ENCODE results near the gene RCOR1.
A peak's percentile ranks its signal among the peaks of the same experiment; 100 is the strongest.
"Not testable (repeated sequence)": the region's sequence is repeated elsewhere in the genome, so short reads cannot be mapped to it uniquely, and the experiment has no call there.

The RCOR1 gene

GRCh38 chr14:102560458-102561261 lies 31.8 kb upstream of the RCOR1 start:
- no peak for DNase-seq
- Mint-ChIP-seq H3K27ac (no peak overlapping the region), H3K36me3 (no peaks in the 10 kb centered on the region), H3K9me3 (no peaks in the 10 kb centered on the region), H3K4me1 (peaks cover 2% of the 10 kb centered on the region), H3K4me3 (no peak overlapping the region), H3K27me3 (peaks cover 8% of the 10 kb centered on the region)
- CTCF ChIA-PET, result no interaction called here

GRCh38 chr14:102565331-102565887 lies 27.0 kb upstream of the RCOR1 start:
- CTCF ChIA-PET, result interaction anchor here (1.0 kb wide), 1 partner anchor 29 kb away, joined by 3 read pairs; no protein-coding TSS in a partner anchor
- DNase-seq, result no peak
- no peak overlapping the region for H3K27ac Mint-ChIP-seq
- no peaks in the 10 kb centered on the region for H3K36me3 Mint-ChIP-seq
- peaks cover 3% of the 10 kb centered on the region for H3K27me3 Mint-ChIP-seq
- H3K4me3 Mint-ChIP-seq, result no peak overlapping the region
- H3K4me1 Mint-ChIP-seq, result peaks cover 20% of the 10 kb centered on the region
- no peaks in the 10 kb centered on the region for H3K9me3 Mint-ChIP-seq

GRCh38 chr14:102565959-102566358 lies 26.5 kb upstream of the RCOR1 start:
- no peak for DNase-seq
- CTCF ChIA-PET, result no interaction called here
- H3K27me3 Mint-ChIP-seq, result peaks cover 3% of the 10 kb centered on the region
- no peak overlapping the region for H3K27ac Mint-ChIP-seq
- no peaks in the 10 kb centered on the region for H3K9me3 Mint-ChIP-seq
- no peaks in the 10 kb centered on the region for H3K36me3 Mint-ChIP-seq
- no peak overlapping the region for H3K4me3 Mint-ChIP-seq
- peaks cover 19% of the 10 kb centered on the region for H3K4me1 Mint-ChIP-seq

DNA sequence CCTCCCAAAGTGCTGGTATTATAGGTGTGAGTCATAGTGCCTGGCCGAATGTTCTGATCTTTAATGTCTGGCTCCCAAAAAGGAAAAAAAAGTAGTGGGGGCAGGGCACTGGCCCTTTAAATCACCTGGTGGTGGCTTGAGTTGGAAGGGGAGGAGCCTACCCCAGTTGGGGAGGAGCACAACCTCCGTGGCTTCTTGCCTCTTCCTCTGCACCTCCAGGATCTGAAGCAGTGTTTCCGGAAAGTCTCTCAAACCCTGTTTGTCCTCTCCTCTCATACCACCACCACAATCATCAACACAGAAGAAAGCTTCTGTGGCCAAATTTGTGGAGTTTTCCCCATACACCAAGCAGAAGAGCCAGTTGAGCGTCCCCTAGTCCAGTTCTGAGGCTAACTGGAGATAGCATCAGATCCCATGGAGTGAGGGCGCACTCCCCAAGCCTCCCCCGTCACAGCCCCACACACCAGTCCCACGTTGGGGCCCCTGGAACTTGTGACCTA lies 24.3 kb upstream of the RCOR1 start:
- H3K27ac Mint-ChIP-seq, result peak overlapping the region; percentile 87
- no peaks in the 10 kb centered on the region for H3K9me3 Mint-ChIP-seq
- no peaks in the 10 kb centered on the region for H3K27me3 Mint-ChIP-seq
- CTCF ChIA-PET, result interaction anchor here (0.9 kb wide), 1 partner anchor 44 kb away, joined by 3 read pairs; no protein-coding TSS in a partner anchor
- peak overlapping the region; percentile 47 for H3K4me3 Mint-ChIP-seq
- no peaks in the 10 kb centered on the region for H3K36me3 Mint-ChIP-seq
- peaks cover 21% of the 10 kb centered on the region for H3K4me1 Mint-ChIP-seq
- DNase-seq, result peak; percentile 81

DNA sequence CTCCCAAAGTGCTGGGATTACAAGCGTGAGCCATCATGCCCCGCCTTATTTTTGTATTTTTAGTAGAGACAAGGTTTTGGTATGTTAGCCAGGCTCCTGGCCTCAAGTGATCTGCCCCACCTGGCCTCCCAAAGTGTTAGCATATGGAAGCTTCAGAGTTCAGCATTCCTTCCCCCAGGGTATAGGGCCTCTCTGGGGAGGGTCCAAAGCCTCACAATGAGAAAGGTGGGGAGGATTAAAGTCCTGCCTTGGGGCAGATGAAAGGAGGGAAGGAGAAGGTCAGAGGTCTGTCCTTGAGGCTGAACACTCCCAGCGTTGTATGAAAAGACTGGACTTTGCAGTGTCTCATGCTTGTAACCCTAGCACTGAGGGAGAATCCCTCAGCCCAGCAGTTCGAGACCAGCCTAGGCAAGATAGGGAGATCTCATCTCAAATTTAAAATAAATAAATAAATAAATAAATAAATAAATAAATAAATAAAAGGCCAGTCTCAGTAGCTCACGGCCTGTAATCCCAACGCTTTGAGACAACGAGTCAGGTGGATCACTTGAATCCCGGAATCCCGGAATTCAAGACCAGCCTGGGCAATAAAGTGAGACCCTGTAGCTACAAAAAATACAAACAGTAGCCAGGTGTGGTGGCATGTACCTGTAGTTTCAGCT lies 22.0 kb upstream of the RCOR1 start:
- CTCF ChIA-PET, result no interaction called here
- Mint-ChIP-seq H3K9me3 (no peaks in the 10 kb centered on the region), H3K27me3 (peaks cover 13% of the 10 kb centered on the region), H3K27ac (no peak overlapping the region), H3K36me3 (no peaks in the 10 kb centered on the region), H3K4me3 (no peak overlapping the region), H3K4me1 (peaks cover 25% of the 10 kb centered on the region)
- DNase-seq, result no peak

DNA sequence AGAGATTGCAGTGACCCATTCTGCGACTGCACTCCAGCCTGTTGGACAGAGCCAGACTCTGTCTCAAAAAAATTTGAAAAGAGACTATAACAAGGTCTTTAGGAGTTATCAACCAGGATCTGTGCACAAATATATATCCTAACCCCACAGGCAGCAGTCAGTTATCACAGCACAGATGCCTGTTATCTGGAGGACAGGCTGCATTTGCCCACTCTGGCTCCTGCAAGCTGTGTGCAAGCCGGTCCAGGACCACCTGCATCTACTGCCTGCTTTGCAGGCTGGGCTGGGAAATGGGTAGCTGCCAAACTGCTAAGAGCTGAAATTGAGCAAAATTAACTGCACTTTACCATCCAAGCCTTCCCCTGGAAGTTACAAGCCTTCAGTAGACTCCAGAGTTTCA lies 21.4 kb upstream of the RCOR1 start:
- DNase-seq, result no peak
- Mint-ChIP-seq H3K27me3 (peaks cover 16% of the 10 kb centered on the region), H3K27ac (no peak overlapping the region), H3K9me3 (no peaks in the 10 kb centered on the region), H3K4me3 (no peak overlapping the region), H3K36me3 (no peaks in the 10 kb centered on the region), H3K4me1 (peaks cover 25% of the 10 kb centered on the region)
- CTCF ChIA-PET, result interaction anchor here (0.7 kb wide), 2 partner anchors 9 to 20 kb away, joined by 3 read pairs; no protein-coding TSS in a partner anchor

- H3K4me1 Mint-ChIP-seq, result peaks cover 25% of the 10 kb centered on the region
- DNase-seq, result no peak
- no peak overlapping the region for H3K4me3 Mint-ChIP-seq
- H3K9me3 Mint-ChIP-seq, result no peaks in the 10 kb centered on the region
- no peaks in the 10 kb centered on the region for H3K36me3 Mint-ChIP-seq
- peaks cover 21% of the 10 kb centered on the region for H3K27me3 Mint-ChIP-seq
- H3K27ac Mint-ChIP-seq, result no peak overlapping the region
- CTCF ChIA-PET, result interaction anchor here (0.7 kb wide), 2 partner anchors 9 to 20 kb away, joined by 3 read pairs; no protein-coding TSS in a partner anchor
These were observed 20.9 kb upstream of the RCOR1 start for GRCh38 chr14:102571478-102572042.

- CTCF ChIA-PET, H3K9me3 Mint-ChIP-seq, H3K36me3 Mint-ChIP-seq, DNase-seq, H3K4me3 Mint-ChIP-seq, H3K27ac Mint-ChIP-seq: not testable (repeated sequence)
- Mint-ChIP-seq H3K27me3 (peaks cover 28% of the 10 kb centered on the region), H3K4me1 (peaks cover 15% of the 10 kb centered on the region)
These were observed 19.3 kb upstream of the RCOR1 start for GRCh38 chr14:102573161-102573560.

DNA sequence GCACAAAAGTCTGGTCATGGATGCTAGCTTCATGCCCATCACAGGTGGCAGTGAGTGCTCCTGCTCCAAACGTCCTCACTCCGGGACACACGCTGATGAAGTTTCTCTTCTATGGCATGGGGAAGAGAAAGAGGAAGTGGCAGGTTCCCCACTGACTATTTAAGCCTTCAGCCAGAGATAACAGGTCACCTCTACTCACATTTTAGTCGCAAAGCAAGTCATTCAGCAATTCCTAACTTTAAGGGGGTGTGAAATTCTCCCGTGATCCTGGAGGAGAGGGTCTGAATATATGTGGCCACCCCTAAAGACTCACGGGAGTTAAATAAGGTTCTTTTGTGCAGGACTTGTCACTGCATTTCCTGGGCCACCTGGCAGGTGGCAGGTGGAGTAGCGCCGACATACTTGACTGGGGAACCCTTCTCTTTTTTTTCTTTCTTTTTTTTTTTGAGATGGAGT lies 18.8 kb upstream of the RCOR1 start:
- CTCF ChIA-PET, result no interaction called here
- no peaks in the 10 kb centered on the region for H3K9me3 Mint-ChIP-seq
- H3K27ac Mint-ChIP-seq, result no peak overlapping the region

DNA sequence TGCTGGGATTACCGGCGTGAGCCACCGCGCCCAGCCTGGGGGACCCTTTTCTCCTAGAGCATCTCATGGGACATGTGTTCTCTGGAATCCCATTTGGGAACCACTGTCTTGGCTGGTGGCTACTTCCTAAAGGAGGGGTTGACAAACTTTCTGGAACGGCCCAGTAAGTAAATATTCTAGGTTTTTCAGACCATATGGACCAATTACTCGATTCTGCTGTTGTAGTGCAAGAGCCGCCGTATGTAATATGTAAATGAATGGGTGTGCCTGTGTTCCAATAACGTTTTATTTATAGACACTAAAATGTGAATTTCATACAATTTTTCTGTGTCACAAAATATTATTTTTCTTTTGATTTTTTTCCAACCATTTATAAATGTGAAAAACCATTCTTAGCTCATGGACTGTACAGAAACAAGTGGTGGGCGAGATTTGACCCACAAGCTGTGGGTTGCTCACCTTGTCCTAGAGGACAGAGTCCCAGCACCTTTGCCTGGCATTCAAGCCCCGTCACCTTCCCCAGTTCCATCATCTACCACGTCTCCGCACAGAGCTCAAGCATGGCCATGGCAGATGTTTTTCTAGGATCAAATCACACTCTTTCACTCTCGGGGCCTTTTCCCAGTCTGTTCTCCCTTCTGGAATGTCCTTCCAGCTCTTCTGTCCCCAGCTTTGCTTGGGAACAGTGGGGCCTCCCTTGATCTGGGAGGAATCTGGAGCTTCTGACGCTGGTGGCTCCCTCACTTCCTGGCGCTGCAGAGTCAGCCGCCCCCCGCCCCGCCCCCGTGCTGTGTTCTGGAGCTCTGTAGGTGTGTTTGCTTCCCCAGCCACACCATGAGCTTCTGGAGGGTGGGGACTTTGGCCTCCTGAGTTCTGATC lies 17.9 kb upstream of the RCOR1 start:
- Mint-ChIP-seq H3K27ac (no peak overlapping the region), H3K9me3 (no peaks in the 10 kb centered on the region), H3K36me3 (no peaks in the 10 kb centered on the region), H3K4me3 (no peak overlapping the region), H3K4me1 (peaks cover 6% of the 10 kb centered on the region), H3K27me3 (peaks cover 37% of the 10 kb centered on the region)
- CTCF ChIA-PET, result interaction anchor here (0.8 kb wide), 1 partner anchor 20 kb away, joined by 3 read pairs; no protein-coding TSS in a partner anchor
- DNase-seq, result no peak

More for the DNA sequence above, 18.8 kb upstream of the RCOR1 start:
- no peaks in the 10 kb centered on the region for H3K36me3 Mint-ChIP-seq
- peaks cover 31% of the 10 kb centered on the region for H3K27me3 Mint-ChIP-seq
- H3K4me1 Mint-ChIP-seq, result peaks cover 10% of the 10 kb centered on the region
- H3K4me3 Mint-ChIP-seq, result no peak overlapping the region
- no peak for DNase-seq

DNA sequence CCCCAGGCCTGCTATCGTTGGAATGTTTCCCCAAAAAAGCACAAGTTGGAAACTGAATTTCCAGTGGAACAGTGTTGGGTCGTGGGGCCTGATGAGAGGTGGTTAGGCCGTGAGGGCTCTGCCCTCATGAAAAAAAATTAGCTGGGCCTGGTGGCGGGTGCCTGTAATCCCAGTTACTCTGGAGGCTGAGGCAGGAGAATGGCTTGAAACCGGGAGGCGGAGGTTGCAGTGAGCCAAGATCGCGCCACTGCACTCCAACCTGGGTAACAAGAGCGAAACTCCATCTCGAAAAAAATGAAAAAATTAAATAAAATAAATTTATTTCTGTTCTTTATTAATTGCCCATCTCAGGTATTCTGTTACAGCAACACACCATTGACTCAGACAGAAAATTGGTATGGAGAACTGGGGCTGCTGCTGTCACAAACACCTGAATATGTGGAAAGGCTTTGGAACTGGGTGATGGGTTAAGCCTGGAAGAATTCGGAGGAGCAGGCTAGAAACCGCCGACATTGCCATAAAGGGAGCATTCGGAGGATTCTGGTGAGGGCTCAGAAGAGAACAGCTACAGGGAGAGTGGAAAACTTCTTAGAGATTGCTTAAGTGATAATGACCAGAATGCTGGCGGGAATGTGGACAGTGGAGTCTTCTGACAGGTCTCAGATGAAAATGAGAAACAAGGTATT lies 17.1 kb upstream of the RCOR1 start:
- H3K4me3 Mint-ChIP-seq, result no peak overlapping the region
- CTCF ChIA-PET, result interaction anchor here (0.8 kb wide), 1 partner anchor 19 kb away, joined by 3 read pairs; no protein-coding TSS in a partner anchor
- H3K27ac Mint-ChIP-seq, result no peak overlapping the region
- H3K36me3 Mint-ChIP-seq, result no peaks in the 10 kb centered on the region
- peaks cover 41% of the 10 kb centered on the region for H3K27me3 Mint-ChIP-seq
- peaks cover 6% of the 10 kb centered on the region for H3K4me1 Mint-ChIP-seq
- H3K9me3 Mint-ChIP-seq, result no peaks in the 10 kb centered on the region
- DNase-seq, result no peak

- H3K36me3 Mint-ChIP-seq, CTCF ChIA-PET, H3K4me3 Mint-ChIP-seq, H3K4me1 Mint-ChIP-seq, H3K9me3 Mint-ChIP-seq, DNase-seq, H3K27ac Mint-ChIP-seq: not testable (repeated sequence)
- peaks cover 41% of the 10 kb centered on the region for H3K27me3 Mint-ChIP-seq
These were observed 16.5 kb upstream of the RCOR1 start for GRCh38 chr14:102575846-102576428.

DNA sequence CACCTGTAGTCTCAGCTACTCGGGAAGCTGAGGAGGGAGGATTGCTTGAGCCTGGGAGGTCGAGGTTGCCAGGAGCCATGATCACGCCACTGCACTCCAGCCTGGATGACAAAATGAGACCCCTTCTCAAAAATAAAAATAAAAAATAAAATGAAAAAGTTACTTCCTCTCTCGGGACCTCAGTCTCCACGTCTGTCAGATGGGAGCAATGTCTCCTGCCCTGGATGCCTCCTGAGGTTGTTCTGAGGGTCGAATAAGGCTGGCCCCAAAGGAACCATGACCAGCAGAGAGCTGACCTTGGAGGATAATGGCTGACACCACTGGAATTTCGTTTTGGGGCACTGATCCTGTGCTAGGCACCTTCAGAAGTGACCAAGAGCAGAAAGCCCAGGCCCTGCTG lies 13.6 kb upstream of the RCOR1 start:
- CTCF ChIA-PET, result no interaction called here
- Mint-ChIP-seq H3K27ac (no peak overlapping the region), H3K4me1 (no peaks in the 10 kb centered on the region)

More for the DNA sequence above, 13.6 kb upstream of the RCOR1 start:
- H3K9me3 Mint-ChIP-seq, result no peaks in the 10 kb centered on the region
- H3K4me3 Mint-ChIP-seq, result no peak overlapping the region
- peaks cover 44% of the 10 kb centered on the region for H3K27me3 Mint-ChIP-seq
- H3K36me3 Mint-ChIP-seq, result no peaks in the 10 kb centered on the region
- DNase-seq, result no peak
